SK-N-SH (cell line): ENCODE data around the gene SH2B3. TPM values are rescaled to one million over a fixed set of nuclear protein-coding genes. Genes with fewer than 3 reads are reported as not detected.

ENCODE experiments used
- CTCF ChIA-PET: fragments of 300-600, 350-600 bp; formaldehyde crosslinking; extraction: SDS; loops from one replicate; lab custom pipeline; 2021; lab: Yijun Ruan, JAX
- POLR2A ChIA-PET: fragments of 350-600 bp; sonication (Branson Sonifier 250); formaldehyde crosslinking; extraction: SDS; loops from one replicate; lab custom pipeline; 2020; ENCODE audit warnings: antibody characterized with exemption, inconsistent platforms; lab: Yijun Ruan, JAX
- DNase-seq: peaks from one replicate; pipeline ENCODE4 v3.0.0; 2012
- H2AFZ ChIP-seq: fragments of 200-600 bp; sonication (generic); 2 replicates; pipeline ENCODE4 v1.8.1; 2016; ENCODE audit warnings: antibody characterized with exemption, mild to moderate bottlenecking, low read depth
- H3F3A ChIP-seq: fragments of 200-600 bp; sonication (generic); replicated peaks from 2 replicates; pipeline ENCODE3; 2016; ENCODE audit warnings: antibody characterized with exemption, mild to moderate bottlenecking; ENCODE audit not compliant: insufficient read depth
- H3K27ac ChIP-seq, 2 experiments: fragments of 200-500 bp in 1 of 2; fragments of 200-600 bp in 1 of 2; sonication (Bioruptor generic) in 1 of 2; sonication (generic), shearing (Covaris generic) in 1 of 2; 2 replicates each; pipeline versions ENCODE4 v1.5.1 to v1.6.1; 2014 to 2016; ENCODE audit warnings: low read depth in 2 of 2, inconsistent platforms in 1 of 2, low read length in 1 of 2, mild to moderate bottlenecking in 1 of 2, mixed read lengths in 1 of 2
- H3K27me3 ChIP-seq: fragments of 200-600 bp; sonication (generic), shearing (Covaris generic); 2 replicates; pipeline ENCODE4 v1.6.1; 2016; ENCODE audit warnings: mixed run types; ENCODE audit not compliant: insufficient read depth
- H3K36me3 ChIP-seq, 2 experiments: fragments of 200-500 bp in 1 of 2; fragments of 200-600 bp in 1 of 2; sonication (Bioruptor generic) in 1 of 2; sonication (generic) in 1 of 2; replicated peaks in 1 of 2; 2 replicates each; pipeline versions ENCODE3 to v1.5.1; 2014 to 2016; ENCODE audit warnings: low read length in 1 of 2, mild to moderate bottlenecking in 1 of 2; ENCODE audit not compliant: insufficient read depth in 2 of 2, control insufficient read depth in 1 of 2
- H3K4me1 ChIP-seq, 2 experiments: fragments of 200-500 bp in 1 of 2; fragments of 200-600 bp in 1 of 2; sonication (Bioruptor generic) in 1 of 2; sonication (generic), shearing (Covaris generic) in 1 of 2; 2 replicates each; pipeline versions ENCODE4 v1.5.1 to v1.6.1; 2014 to 2016; ENCODE audit warnings: low read depth in 1 of 2, low read length in 1 of 2, mixed run types in 1 of 2; ENCODE audit not compliant: insufficient read depth in 2 of 2, control insufficient read depth in 1 of 2
- H3K4me2 ChIP-seq: fragments of 200-600 bp; sonication (generic), shearing (Covaris generic); 2 replicates; pipeline ENCODE4 v1.6.1; 2017; ENCODE audit warnings: mixed run types
- H3K4me3 ChIP-seq, 2 experiments: fragments of 200-500 bp in 1 of 2; fragments of 200-600 bp in 1 of 2; sonication (Bioruptor generic) in 1 of 2; sonication (generic), shearing (Covaris generic) in 1 of 2; 2 replicates each; pipeline versions ENCODE4 v1.5.1 to v1.8.1; 2014 to 2016; ENCODE audit warnings: low read depth in 2 of 2, inconsistent platforms in 1 of 2, low read length in 1 of 2, mild to moderate bottlenecking in 1 of 2, mixed read lengths in 1 of 2, moderate library complexity in 1 of 2
- H3K79me2 ChIP-seq: fragments of 200-600 bp; sonication (generic); 2 replicates; pipeline ENCODE4 v1.8.1; 2017; ENCODE audit warnings: mild to moderate bottlenecking; ENCODE audit not compliant: insufficient read depth
- H3K9ac ChIP-seq: fragments of 200-600 bp; sonication (generic); 2 replicates; pipeline ENCODE4 v1.6.1; 2017; ENCODE audit warnings: mixed run types
- H3K9me2 ChIP-seq: fragments of 200-600 bp; sonication (generic); 2 replicates; pipeline ENCODE4 v1.6.1; 2017; ENCODE audit warnings: mixed run types
- H3K9me3 ChIP-seq: fragments of 200-600 bp; sonication (generic); 2 replicates; pipeline ENCODE4 v1.6.1; 2017; ENCODE audit warnings: mixed run types, mild to moderate bottlenecking, moderate library complexity
- H4K20me1 ChIP-seq: fragments of 200-600 bp; sonication (generic); 2 replicates; pipeline ENCODE4 v1.6.1; 2017; ENCODE audit warnings: mild to moderate bottlenecking, mixed run types; ENCODE audit not compliant: insufficient read depth
- FOSL2 ChIP-seq: IDR thresholded peaks from 2 replicates; pipeline ENCODE4 v1.4.0; 2012; ENCODE audit warnings: low read depth, mild to moderate bottlenecking, moderate library complexity, borderline replicate concordance
- FOXM1 ChIP-seq: IDR thresholded peaks from 2 replicates; pipeline ENCODE4 v1.4.0; 2012; ENCODE audit warnings: low read depth, mild to moderate bottlenecking
- MAX ChIP-seq: IDR thresholded peaks from 2 replicates; pipeline ENCODE4 v1.4.0; 2012; ENCODE audit warnings: low read depth
- NFIC ChIP-seq: IDR thresholded peaks from 2 replicates; pipeline ENCODE4 v1.4.0; 2012; ENCODE audit warnings: borderline replicate concordance
- REST ChIP-seq: IDR thresholded peaks from 2 replicates; pipeline ENCODE4 v1.6.1; 2012; ENCODE audit warnings: mild to moderate bottlenecking, low read depth, low read length, moderate library complexity
- RXRA ChIP-seq: IDR thresholded peaks from 2 replicates; pipeline ENCODE4 v1.4.0; 2012; ENCODE audit warnings: low read depth, mild to moderate bottlenecking, borderline replicate concordance
- TAF1 ChIP-seq: IDR thresholded peaks from 2 replicates; pipeline ENCODE4 v1.6.1; 2012; ENCODE audit warnings: low read depth, mild to moderate bottlenecking, low read length, moderate library complexity, borderline replicate concordance
- TCF12 ChIP-seq: IDR thresholded peaks from 2 replicates; pipeline ENCODE4 v1.4.0; 2012
- WGBS: methylation state at CpG from one replicate; pipeline ENCODE4 v1.1.6; 2017; ENCODE audit warnings: low lambda C conversion rate; 5-methylcytosine and 5-hydroxymethylcytosine counted together
- polyA plus RNA-seq, 3 experiments: library from polyadenylated mRNA; depleted of rRNA; stranded (reverse); fragments of >200 nt; gene quantifications; 2 replicates each; pipeline ENCODE4 v1.2.3, GENCODE V29; 2012

SH2B3 gene
- polyA plus RNA-seq, 1 of the 3 experiments (the other 2 are of a cell fraction) = 15.6 TPM

GRCh38 chr12:111408686-111409402 lies 3.1 kb downstream of the SH2B3 start (continued):
- TF ChIP-seq REST = no peak
- no peak for TF ChIP-seq FOXM1
- no peak for TF ChIP-seq MAX

GRCh38 chr12:111409403-111409779 lies 3.7 kb downstream of the SH2B3 start:
- CTCF ChIA-PET = interaction anchor here (1.2 to 19.6 kb wide), 3 partner anchors 11 to 41 kb away, joined by 5 to 618 read pairs (median 98); no protein-coding TSS in a partner anchor
- Histone ChIP-seq H3K27me3 (no peaks in the 10 kb centered on the region), H2AFZ (no peak overlapping the region), H3K36me3 (no peaks in the 10 kb centered on the region), H3K79me2 (peaks cover 86% of the 10 kb centered on the region), H3K4me1 (peaks cover 59 to 70% of the 10 kb centered on the region in 2 experiments; a peak in 3 of 4 replicates), H4K20me1 (peaks cover 15% of the 10 kb centered on the region), H3F3A (peaks cover 48% of the 10 kb centered on the region)
- 25% methylated on average over 7 of the region's 15 CpGs for WGBS
- POLR2A ChIA-PET = no interaction called here
- TF ChIP-seq TAF1 (no peak), TCF12 (0 out of 2 replicates have a peak, but pooled peaks have one; percentile 17), NFIC (peak; percentile 74; the same call in 1 of the 2 replicates), RXRA (0 out of 2 replicates have a peak, but pooled peaks have one; percentile 36), FOSL2 (peak; percentile 72; the same call in 1 of the 2 replicates)
- TF ChIP-seq, all 33 proteins: peak for 4
- no peaks in the 10 kb centered on the region for H3K9me2 ChIP-seq
- peak overlapping the region; percentile 99 for H3K4me2 ChIP-seq
- peak overlapping the region; percentile 10 to 92; a peak in 2 of 4 replicates for H3K4me3 ChIP-seq
- H3K27ac ChIP-seq = peak overlapping the region; percentile 87 to 92
- H3K9me3 ChIP-seq = no peaks in the 10 kb centered on the region
- H3K9ac ChIP-seq = peak overlapping the region; percentile 43; the same call in 1 of the 2 replicates
- DNase-seq = peak; percentile 58
